ENCODE data around the gene SERPINA9.

- no peak for TF ChIP-seq ZBTB11 (tag by site-specific recombination; conservative IDR thresholded peaks at IDR 0.05; ENCODE audit: low read depth)
- no peak for TF ChIP-seq ZNF416 (tag by site-specific recombination; IDR thresholded peaks at IDR 0.05)
- TF ChIP-seq PATZ1 (tag by site-specific recombination; IDR thresholded peaks at IDR 0.05) = no peak
- no peak for TF ChIP-seq CTCF (tag by site-specific recombination; IDR thresholded peaks at IDR 0.05)
- no peak for TF ChIP-seq ZNF670 (tag by site-specific recombination; IDR thresholded peaks at IDR 0.05; ENCODE audit: low read depth)
- TF ChIP-seq ZNF175 (tag by site-specific recombination; IDR thresholded peaks at IDR 0.05) = no peak
- TF ChIP-seq ZBTB6 (tag by site-specific recombination; IDR thresholded peaks at IDR 0.05) = no peak
- TF ChIP-seq ZNF549 (tag by site-specific recombination; IDR thresholded peaks at IDR 0.05) = no peak
Measured at GRCh38 chr14:94523265-94523664, 47.3 kb upstream of the SERPINA9 start.
